ENCODE data around the gene CCR6. TPM values are rescaled to one million over a fixed set of nuclear protein-coding genes. Genes with fewer than 3 reads are reported as not detected.

CCR6 gene
- total RNA-seq, 1 donor from 2014 or later: not detected

GRCh38 chr6:167118006-167118405 lies 4.9 kb upstream of the CCR6 start:
- Mint-ChIP-seq H3K36me3 (ENCODE audit: low read depth, unreplicated experiment) (no peaks in the 10 kb centered on the region), H3K9me3 (ENCODE audit: unreplicated experiment) (no peaks in the 10 kb centered on the region)
- no peak for DNase-seq (ENCODE audit: low spot score)

GRCh38 chr6:167118839-167119238 lies 4.1 kb upstream of the CCR6 start:
- Mint-ChIP-seq H3K36me3 (ENCODE audit: low read depth, unreplicated experiment) (no peaks in the 10 kb centered on the region), H3K4me3 (ENCODE audit: unreplicated experiment) (no peak overlapping the region), H3K27me3 (ENCODE audit: unreplicated experiment) (peaks cover 3% of the 10 kb centered on the region), H3K9me3 (ENCODE audit: unreplicated experiment) (no peaks in the 10 kb centered on the region), H3K27ac (ENCODE audit: unreplicated experiment) (no peak overlapping the region), H3K4me1 (ENCODE audit: unreplicated experiment) (peaks cover 17% of the 10 kb centered on the region)
- TF ChIP-seq CTCF (IDR thresholded peaks at IDR 0.05; ENCODE audit: unreplicated experiment): no peak
- DNase-seq (ENCODE audit: low spot score): no peak

More at GRCh38 chr6:167118006-167118405, 4.9 kb upstream of the CCR6 start:
- TF ChIP-seq CTCF (IDR thresholded peaks at IDR 0.05; ENCODE audit: unreplicated experiment): no peak
- H3K4me3 Mint-ChIP-seq (ENCODE audit: unreplicated experiment): no peak overlapping the region
- H3K27ac Mint-ChIP-seq (ENCODE audit: unreplicated experiment): no peak overlapping the region
- H3K4me1 Mint-ChIP-seq (ENCODE audit: unreplicated experiment): peaks cover 11% of the 10 kb centered on the region
- H3K27me3 Mint-ChIP-seq (ENCODE audit: unreplicated experiment): peaks cover 3% of the 10 kb centered on the region

- H3K27ac Mint-ChIP-seq (ENCODE audit: unreplicated experiment): no peak overlapping the region
- no peaks in the 10 kb centered on the region for H3K9me3 Mint-ChIP-seq (ENCODE audit: unreplicated experiment)
- H3K4me1 Mint-ChIP-seq (ENCODE audit: unreplicated experiment): peaks cover 17% of the 10 kb centered on the region
- peaks cover 3% of the 10 kb centered on the region for H3K27me3 Mint-ChIP-seq (ENCODE audit: unreplicated experiment)
- no peak for TF ChIP-seq CTCF (IDR thresholded peaks at IDR 0.05; ENCODE audit: unreplicated experiment)
- H3K4me3 Mint-ChIP-seq (ENCODE audit: unreplicated experiment): no peak overlapping the region
- no peaks in the 10 kb centered on the region for H3K36me3 Mint-ChIP-seq (ENCODE audit: low read depth, unreplicated experiment)
- no peak for DNase-seq (ENCODE audit: low spot score)
Measured at GRCh38 chr6:167119670-167120582, 3.0 kb upstream of the CCR6 start.

GRCh38 chr6:167120583-167120903 lies 2.4 kb upstream of the CCR6 start:
- Mint-ChIP-seq H3K4me1 (ENCODE audit: unreplicated experiment) (peaks cover 17% of the 10 kb centered on the region), H3K4me3 (ENCODE audit: unreplicated experiment) (no peak overlapping the region), H3K9me3 (ENCODE audit: unreplicated experiment) (no peaks in the 10 kb centered on the region), H3K27me3 (ENCODE audit: unreplicated experiment) (peaks cover 3% of the 10 kb centered on the region), H3K36me3 (ENCODE audit: low read depth, unreplicated experiment) (no peaks in the 10 kb centered on the region), H3K27ac (ENCODE audit: unreplicated experiment) (no peak overlapping the region)
- no peak for TF ChIP-seq CTCF (IDR thresholded peaks at IDR 0.05; ENCODE audit: unreplicated experiment)
- DNase-seq (ENCODE audit: low spot score): no peak

- TF ChIP-seq CTCF (IDR thresholded peaks at IDR 0.05; ENCODE audit: unreplicated experiment): no peak
- no peak for DNase-seq (ENCODE audit: low spot score)
- Mint-ChIP-seq H3K4me3 (ENCODE audit: unreplicated experiment) (no peak overlapping the region), H3K36me3 (ENCODE audit: low read depth, unreplicated experiment) (no peaks in the 10 kb centered on the region), H3K27me3 (ENCODE audit: unreplicated experiment) (peaks cover 3% of the 10 kb centered on the region), H3K27ac (ENCODE audit: unreplicated experiment) (no peak overlapping the region), H3K9me3 (ENCODE audit: unreplicated experiment) (no peaks in the 10 kb centered on the region), H3K4me1 (ENCODE audit: unreplicated experiment) (peaks cover 17% of the 10 kb centered on the region)
Measured at GRCh38 chr6:167121335-167121841, 1.5 kb upstream of the CCR6 start.

All from endothelial cell (in vitro differentiated cells).